Stimulated activated CD8-positive, alpha-beta memory T cell treated with anti-CD3 and anti-CD28 coated beads, Interleukin-15, amount 100 ng/mL, for 24 hours (primary cell): ENCODE data around the gene MAPK8IP1.

Experiments used
- DNase-seq: peaks from one replicate; pipeline ENCODE4 v3.0.0-alpha.2; 2020; ENCODE audit warnings: low read depth

Gene MAPK8IP1

DNA sequence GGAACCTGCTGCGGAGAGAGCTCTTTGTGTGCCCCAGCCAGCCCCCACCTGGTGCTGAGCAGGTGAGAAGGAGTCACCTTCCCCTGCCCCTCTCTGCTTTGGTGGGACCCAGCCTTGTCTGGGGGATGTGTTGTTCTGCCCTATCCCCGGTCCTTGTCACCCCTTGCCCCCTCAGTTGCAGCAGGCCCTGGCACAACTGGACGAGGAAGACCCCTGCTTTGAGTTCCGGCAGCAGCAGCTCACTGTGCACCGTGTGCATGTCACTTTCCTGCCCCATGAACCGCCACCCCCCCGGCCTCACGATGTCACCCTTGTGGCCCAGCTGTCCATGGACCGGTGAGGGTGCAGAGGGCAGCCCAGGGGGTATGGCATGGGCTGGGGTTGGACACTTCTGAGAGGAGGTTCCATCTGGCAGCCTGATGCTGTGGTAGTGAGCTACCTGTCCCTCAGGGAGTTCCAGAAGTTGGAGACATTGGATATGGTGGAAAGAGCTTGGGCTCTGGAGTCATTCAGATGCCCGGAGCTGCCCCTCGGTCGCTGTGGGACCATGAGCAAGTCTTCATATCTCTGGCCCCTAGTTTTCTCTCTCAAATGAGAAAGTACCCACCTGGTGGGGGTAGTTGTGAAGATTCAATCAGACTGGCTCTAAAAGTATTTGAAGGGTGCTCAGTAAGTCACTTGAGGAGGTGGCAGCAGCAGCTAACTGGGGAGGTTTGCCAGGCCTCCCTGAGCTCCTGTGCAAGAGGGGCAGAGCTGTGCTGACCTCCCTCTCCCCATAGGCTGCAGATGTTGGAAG lies 41.3 kb downstream of the MAPK8IP1 start:
- DNase-seq: no peak

DNA sequence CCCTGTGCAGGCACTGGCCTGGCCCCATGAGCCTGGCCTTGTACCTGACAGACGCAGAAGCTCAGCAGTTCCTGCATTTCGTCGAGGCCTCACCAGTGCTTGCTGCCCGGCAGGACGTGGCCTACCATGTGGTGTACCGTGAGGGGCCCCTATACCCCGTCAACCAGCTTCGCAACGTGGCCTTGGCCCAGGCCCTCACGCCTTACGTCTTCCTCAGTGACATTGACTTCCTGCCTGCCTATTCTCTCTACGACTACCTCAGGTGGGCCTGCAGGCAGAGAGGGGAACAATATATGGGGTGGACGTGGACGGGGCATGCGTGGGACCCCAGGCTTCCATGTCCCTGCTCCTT lies 41.9 kb downstream of the MAPK8IP1 start:
- DNase-seq: no peak

DNA sequence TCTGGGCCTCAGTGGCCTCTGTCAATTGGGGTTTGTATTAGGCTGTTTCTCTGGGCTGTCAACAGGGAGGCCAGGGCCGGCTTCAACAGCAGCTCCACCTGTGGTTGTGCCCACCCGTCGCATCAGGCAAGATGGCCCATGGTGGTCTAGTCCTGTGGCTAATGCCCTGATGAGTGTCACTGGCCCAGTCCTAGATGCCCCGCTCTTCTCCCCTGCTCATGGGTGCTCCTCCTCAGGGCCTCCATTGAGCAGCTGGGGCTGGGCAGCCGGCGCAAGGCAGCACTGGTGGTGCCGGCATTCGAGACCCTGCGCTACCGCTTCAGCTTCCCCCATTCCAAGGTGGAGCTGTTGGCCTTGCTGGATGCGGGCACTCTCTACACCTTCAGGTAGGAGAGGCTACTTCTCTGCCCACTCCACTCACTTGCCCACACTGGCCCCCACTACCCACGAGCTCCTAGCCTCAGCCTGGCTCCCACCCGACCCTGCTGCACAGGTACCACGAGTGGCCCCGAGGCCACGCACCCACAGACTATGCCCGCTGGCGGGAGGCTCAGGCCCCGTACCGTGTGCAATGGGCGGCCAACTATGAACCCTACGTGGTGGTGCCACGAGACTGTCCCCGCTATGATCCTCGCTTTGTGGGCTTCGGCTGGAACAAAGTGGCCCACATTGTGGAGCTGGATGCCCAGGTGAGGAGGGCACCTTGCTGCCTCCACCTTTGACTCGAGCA lies 42.4 kb downstream of the MAPK8IP1 start:
- DNase-seq: no peak

DNA sequence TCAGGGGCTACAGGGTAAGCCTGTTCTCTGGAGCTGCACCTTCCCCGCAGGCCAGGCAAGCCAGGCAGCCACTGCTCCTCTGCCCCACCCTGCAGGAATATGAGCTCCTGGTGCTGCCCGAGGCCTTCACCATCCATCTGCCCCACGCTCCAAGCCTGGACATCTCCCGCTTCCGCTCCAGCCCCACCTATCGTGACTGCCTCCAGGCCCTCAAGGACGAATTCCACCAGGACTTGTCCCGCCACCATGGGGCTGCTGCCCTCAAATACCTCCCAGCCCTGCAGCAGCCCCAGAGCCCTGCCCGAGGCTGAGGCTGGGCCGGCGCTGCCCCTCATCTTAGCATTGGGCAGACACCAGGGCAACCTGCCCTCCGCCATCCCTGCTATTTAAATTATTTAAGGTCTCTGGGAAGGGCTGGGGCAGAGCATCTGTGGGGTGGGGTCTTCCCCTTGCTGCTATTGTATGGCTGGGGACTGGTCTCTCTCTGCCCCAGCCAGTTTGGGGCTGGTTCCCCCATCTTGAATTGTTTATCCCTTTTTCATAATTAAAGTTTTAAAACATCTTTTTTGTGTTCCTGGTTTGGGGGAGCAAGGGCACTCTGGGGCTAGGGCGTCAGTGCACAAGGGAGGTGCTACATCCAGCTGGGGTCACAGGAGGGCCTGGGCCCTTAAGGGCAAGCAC lies 43.2 kb downstream of the MAPK8IP1 start:
- no peak for DNase-seq

DNA sequence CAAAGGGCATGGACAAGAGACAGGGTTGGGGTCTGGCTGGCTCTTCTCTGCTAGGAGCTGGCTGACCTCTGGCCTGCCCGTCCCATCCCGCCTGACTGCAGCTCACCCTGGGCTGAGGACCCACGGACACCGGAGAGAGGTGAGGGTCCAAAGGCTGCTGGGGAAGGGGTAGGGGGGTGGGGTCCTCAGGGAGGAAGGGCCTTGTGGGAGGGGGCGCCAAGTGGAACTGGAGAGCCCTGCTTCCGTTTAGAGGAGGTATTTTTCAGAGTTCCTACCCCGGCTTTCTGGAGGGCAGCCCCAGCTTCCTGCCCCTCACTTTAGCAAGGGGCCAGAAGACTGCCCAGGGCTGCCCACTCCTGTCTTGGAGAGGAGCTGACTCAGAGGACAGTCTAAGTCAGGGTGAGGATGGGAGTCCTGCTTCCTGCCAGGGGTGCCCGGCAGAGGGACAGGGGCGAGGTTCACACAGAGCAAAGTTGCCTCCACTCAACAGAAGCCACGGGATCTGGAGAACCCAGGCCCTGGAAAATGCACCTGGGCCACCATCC lies 44.1 kb downstream of the MAPK8IP1 start:
- no peak for DNase-seq

DNA sequence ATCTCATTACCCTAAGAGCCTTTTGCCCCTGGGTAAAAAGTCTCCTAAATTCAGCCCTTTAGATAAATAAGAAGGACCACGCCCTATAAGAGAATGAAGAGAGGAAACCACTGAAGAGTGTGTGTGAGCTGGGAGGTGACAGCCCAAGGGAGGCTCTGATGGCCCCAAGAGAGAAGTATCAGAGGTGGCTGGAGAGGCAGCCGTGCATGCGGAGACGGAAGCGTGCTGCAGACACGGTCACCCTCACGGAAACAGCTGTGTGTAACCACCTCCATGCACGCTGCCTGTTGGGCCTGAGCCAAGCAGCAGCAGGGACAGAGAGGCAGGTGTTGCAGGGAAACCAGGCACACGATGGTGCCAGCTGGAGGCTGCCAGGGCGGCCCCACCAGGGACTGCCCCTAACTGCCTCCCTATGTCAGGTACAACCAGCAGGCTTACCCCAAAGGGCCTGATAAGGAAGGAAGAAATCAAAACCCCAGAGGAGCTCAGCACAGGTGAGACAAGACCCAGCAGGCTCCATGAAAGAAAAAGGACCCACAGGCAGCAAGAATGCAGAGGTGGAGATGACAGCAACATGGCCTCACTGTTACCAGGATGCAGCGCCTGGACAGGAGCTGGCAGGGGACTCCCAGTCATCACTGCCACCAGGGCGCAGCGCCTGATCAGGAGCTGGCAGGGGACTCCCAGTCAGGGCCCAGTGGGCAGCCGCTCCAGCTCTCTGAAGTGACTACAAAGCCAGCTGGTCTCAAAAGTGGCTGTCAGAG lies 44.8 kb downstream of the MAPK8IP1 start:
- DNase-seq: no peak

DNA sequence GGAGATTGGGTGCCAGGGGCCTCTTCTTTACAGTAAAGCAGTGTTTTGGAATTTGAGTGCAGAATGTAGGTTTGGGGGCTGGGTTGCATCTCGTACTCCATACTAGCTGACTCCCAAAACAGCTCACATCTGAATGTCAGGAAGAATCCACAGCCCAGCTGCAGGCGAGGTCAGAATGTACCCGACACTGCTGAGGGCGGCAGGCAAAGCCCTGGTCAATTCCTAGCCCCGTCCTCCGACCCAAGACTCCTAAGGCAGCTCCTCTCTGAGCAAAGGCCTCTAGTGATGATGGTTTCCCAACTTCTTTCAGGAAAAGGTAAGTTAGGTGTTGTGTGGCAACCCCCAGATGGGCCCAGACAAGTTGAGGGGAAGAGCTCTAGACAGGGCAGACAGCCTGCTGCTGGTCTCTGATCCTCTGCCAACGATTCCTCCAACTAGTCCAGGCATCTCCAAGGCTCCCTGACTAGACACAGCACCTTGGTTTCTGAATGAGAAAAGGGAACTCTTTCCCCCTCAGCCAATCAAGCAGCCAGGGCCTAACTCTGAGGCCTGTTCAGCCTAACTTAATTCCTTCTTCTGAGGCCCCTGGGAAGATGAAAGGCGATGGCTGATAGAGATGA lies 45.6 kb downstream of the MAPK8IP1 start:
- no peak for DNase-seq

DNA sequence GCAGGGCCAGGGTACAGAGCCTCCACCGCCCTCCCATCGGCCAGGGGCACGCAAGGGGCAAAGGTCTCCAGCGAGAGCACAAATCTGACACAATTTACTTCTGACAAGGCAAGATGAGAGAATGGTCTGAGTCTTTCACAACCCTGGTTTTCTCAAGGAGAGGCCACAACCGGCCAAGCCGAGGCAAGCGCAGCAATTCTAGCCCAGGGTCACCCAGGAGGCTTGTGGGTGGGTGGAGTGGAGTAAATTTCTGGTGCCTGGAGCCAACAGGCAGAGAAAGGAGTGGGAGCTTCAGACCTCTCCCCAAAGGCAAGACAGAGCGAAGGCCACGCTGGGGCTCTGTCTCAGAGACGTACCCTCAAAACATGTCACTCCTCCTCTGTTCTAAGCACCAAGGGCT lies 46.3 kb downstream of the MAPK8IP1 start:
- DNase-seq: no peak

DNA sequence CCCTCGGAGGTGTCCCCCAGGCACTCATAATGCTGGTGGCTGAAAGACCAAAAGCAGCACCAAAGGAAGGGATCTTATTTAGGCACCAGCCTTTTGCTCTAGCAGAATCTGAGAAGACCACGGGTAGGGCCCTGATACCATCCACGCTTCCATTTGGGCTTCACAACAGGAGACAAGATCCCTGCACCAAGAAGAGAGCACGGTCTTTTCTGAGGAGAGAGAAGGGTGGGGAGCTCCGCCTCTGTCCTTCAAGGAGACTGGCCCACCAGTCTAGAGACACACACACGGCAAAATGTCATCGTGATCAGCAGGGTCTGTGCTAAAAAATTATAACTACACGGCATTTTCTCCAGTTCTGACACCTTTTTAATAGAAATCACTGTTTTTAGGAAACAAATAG lies 46.8 kb downstream of the MAPK8IP1 start:
- no peak for DNase-seq

DNA sequence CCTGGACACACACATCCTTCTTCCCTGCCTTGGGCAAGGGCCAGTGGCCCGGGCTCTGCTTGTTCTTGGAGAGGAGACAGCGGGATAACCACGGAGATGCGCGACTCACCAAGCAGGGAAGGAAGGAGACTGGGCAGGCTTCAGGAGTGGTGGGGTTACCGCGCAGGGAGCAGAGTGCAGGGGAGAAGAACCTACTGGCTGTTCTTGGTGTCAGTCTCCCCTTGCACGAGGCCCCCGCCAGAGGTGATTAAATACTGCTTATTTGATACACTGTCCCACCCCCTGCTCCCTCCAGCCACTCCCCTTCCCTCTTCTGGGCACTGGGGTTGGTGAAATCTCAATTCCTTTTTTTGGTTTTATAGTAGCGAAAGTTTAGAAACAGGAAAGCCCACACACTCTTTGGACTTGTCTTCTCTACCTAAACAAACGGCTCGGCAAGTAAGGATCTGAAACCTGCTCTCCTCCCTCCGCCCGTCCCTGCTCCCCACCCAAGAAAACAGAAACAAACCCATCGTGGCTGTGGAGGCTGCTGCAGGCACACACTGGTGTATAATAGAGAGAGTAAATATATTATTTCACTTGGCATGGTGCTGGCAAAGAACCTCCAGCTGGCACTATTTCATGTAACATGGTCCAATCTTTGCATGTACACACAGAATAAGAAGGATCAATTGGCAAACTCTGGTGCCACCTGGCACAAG lies 47.8 kb downstream of the MAPK8IP1 start:
- no peak for DNase-seq

DNA sequence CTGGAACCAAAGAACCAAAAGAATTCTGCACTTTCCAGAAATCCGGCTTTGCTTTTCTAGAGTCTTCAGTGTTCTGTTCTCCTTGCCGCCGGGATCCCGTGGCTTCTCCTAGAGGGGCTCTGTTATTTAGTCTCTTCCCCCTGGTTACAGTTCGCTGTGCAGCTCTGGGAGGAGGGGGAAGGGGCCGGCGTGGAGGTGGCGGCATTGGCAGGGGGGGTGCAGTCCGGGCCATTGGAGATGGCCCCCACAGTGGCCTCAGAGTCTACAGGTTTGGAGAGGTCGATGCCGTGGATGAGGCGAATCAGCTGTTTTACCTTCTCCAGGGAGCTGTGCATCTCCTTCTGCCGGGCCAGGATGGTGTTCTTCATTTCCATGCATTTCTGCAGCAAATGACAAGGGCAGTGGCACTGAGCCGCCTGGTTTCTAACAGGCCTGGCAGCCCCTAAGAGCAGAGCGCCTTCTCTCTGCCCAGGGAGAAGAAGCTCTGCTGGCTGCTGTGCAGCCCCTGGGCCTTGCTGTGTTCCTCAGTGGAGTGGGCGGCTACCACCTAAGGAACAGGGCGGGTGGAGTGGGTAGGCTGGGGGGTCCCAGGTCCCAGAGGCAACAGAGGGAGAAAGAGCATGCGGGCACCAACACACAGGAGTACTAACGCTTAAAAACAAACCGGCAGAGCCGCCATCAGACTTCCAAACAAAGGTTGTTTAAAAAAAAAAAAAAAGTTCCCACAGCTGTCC lies 48.6 kb downstream of the MAPK8IP1 start:
- no peak for DNase-seq

DNA sequence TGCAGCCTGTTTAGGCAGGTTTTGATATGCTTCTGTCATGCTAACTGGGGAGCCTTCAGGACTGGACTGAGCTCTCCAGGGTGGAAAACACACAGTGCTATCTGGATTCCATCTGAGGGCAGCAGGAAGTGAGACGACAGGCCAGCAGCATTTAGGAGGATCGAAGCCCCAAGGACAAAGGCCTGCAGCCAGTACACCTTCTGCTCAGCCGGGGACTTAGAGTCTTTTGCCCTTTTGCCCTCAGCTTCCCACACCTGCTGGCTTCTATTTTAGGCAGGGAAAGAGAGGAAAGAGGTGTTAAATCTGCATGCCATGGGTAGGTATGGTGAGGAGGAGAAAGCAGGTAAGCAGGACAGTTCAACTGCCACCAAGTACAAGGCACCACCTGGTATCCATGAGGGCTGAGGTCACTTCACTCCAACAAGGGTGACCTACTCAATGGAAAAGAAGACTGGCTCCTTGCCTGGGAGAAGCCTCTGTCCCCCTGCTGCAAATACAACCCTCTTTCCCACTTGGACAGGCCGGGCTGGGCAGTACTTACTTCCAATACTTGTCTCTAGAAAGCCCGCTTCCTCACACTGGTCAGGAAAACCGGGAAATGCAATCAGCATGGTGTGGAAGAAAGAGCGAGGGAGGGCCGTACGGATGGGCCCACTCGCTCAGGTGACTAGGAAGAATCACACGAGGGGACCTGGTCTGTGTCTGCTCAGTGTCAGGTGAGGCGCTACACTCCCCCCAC lies 49.3 kb downstream of the MAPK8IP1 start:
- DNase-seq: no peak

DNA sequence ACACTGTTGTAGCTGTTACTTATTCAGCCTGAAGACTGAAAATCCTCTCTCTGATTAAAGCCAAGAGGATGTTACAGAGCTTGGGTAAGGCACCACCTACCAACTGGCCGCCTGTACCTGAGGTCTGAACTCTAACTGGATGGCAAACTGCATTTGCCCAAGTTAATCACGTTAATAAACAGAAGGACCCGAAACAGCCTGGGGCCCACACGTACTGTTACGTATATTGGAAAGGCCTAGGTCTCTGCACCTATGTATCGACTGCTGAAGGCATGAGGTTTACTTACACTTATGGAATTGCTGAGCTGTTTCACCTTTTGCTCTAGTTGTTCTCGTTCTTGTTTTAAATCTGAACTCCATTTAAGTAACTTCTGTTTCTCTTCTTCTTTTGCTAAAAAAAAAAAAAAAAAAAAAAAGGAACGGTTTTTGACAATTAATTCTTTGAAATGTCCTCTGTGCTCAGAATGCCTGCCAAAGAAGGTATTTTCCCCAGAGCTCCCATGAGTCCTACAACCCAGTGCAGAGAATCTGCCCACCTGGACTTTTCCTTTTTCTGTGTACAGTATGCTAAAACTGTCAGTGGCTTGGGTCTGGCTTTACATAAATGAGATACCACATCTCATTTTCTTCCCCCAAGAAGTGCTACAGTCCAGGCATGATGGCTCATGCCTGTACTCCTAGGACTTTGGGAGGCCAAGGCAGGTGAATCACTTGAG lies 50.1 kb downstream of the MAPK8IP1 start:
- no peak for DNase-seq

DNA sequence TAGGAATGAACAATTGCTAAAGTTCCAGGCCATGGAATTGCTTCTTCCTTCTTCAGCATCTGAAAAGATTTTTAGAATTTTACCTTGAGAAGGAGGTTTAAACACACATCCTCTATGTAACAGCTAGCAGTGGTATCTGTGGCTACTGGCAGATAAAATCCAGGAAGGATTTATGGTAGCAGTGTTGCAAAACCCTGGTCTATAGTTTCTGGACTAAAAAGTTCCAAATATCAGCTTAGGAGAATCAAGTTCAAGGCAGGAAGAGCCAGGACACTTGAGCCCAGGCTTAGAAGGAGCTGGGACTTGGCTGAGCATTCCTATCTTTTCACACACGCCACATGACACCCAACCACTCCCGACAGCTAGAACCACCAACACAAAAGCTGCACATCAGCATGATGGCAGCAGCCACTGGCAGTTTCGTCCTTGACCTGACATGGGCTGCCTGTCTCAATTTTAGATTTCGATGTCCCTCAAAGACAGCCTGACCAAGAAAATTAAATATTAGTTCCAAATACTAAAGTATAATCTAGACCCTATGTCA lies 51.1 kb downstream of the MAPK8IP1 start:
- no peak for DNase-seq

DNA sequence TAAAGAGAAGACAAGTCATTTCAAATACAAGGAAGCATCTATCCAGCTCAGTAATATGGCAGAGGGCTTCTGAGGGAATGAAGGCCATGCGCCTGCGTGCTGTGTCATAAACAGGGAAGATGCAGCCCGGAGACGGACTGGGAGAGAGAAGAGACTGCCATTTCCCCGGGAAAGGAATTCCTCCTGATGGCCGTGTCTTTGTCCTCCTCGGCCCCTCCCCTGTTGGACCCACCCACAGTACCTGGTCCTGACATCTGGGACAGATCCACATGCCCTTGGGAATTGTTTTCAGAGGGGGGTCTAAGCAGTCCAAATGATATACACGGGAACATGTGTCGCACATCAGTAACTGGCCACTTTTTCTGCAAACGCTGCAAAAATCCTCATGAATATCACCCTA lies 52.5 kb downstream of the MAPK8IP1 start:
- no peak for DNase-seq

DNA sequence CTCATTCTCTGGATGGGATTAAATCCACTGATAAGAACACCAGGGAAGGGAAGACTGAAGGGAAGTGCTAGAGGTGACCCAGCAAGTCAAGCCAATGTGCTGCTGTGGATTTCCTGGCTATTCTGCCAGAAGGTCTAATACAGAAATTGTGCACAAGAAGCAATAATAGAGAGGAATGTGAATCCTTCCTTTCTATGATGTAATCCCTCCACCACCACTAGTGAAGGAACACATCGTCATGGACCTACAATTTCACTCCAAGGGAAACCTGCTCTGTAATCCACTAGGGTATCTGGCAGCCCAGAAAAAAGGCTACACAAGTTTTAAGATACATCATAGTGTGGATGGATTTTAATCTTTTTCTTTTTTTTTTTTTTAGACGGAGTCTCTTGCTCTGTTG lies 54.4 kb downstream of the MAPK8IP1 start:
- no peak for DNase-seq

DNA sequence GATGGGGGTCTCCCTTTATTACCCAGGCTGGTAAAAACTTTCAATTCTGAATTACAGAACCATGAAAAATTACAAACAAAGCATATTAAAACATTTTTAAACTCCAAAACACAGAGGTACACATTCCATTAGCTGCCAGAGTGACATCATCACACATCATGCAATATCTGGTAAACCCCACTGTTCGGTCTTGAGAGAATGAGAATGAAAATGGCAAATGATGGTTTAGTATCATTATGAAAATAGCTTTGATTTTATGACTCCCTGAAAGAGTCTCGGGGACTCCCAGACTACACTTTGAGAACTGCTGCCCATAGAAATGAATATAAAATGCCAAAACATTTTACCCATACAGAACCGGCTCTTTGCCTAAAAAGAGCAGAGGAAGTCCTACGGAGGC lies 55.8 kb downstream of the MAPK8IP1 start:
- no peak for DNase-seq

DNA sequence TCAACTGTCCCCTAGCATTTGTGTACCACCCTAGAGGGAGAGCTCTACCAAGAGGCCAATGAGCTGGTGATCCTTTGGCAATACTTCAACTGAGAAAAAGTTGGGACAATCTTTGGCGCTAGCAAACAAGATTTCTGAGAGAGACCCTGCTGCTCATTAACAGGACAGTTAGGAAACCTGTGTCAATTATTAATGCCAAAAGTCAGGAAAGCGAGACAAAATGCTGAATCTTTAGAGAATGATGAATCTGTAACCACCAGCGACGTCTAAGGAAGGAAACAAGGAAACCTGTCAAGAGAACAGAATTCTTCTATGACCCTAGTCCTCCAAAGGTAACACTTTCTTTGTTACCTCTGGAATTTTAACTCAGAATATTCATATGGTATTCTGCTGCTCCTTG lies 56.9 kb downstream of the MAPK8IP1 start:
- DNase-seq: no peak
